ENCODE results near the gene PRKN. TPM values are rescaled to one million over a fixed set of nuclear protein-coding genes. Genes with fewer than 3 reads are reported as not detected.

Gene PRKN
- total RNA-seq, 4 donors from 2014 or later: 4.5 to 12.3 (median 9.0) TPM

GRCh38 chr6:162562041-162562440, 165.5 kb downstream of the PRKN start:
- Histone ChIP-seq H3K27me3 (no peaks in the 10 kb centered on the region), H3K27ac (no peak overlapping the region), H3K36me3 (no peaks in the 10 kb centered on the region), H3K9me3 (peaks cover 0 to 8% of the 10 kb centered on the region in 2 donors), H3K4me3 (no peak overlapping the region), H3K4me1 (no peaks in the 10 kb centered on the region)
- intact Hi-C loops (cut with DNase I; ENCODE audit: low total_unique reads): no loop called here
- in situ Hi-C loops (cut with MboI; ENCODE audit: low pct_ligation_motif_present in 1 of 4, low pct_unique_long_range_greater_than_20kb in 1 of 4, low sequenced_read_pairs in 3 of 4): no loop called here
- 100% methylated on average over 1 of the region's 3 CpGs; no CpG with 5 or more reads in 1 of the 2 donors for WGBS, 2 donors (ENCODE audit: low coverage in 1 of 2)
- TF ChIP-seq EP300 (IDR thresholded peaks at IDR 0.05; ENCODE audit: low read depth) (no peak), POLR2A (IDR thresholded peaks at IDR 0.05) (no peak), POLR2AphosphoS5 (IDR thresholded peaks at IDR 0.05) (no peak), CTCF (IDR thresholded peaks at IDR 0.05) (no peak)
- no peak for DNase-seq

- Histone ChIP-seq H3K9me3 (peaks cover 0 to 8% of the 10 kb centered on the region in 2 donors), H3K36me3 (no peaks in the 10 kb centered on the region), H3K4me3 (no peak overlapping the region), H3K27ac (no peak overlapping the region), H3K27me3 (no peaks in the 10 kb centered on the region), H3K4me1 (no peaks in the 10 kb centered on the region)
- TF ChIP-seq EP300 (IDR thresholded peaks at IDR 0.05; ENCODE audit: low read depth) (no peak), POLR2A (IDR thresholded peaks at IDR 0.05) (no peak), POLR2AphosphoS5 (IDR thresholded peaks at IDR 0.05) (no peak), CTCF (IDR thresholded peaks at IDR 0.05) (no peak)
- in situ Hi-C loops (cut with MboI; ENCODE audit: low pct_ligation_motif_present in 1 of 4, low pct_unique_long_range_greater_than_20kb in 1 of 4, low sequenced_read_pairs in 3 of 4) (no loop called here), intact Hi-C loops (cut with DNase I; ENCODE audit: low total_unique reads) (no loop called here)
- WGBS, 2 donors (ENCODE audit: low coverage in 1 of 2): 86 to 91% methylated on average over 8 of the region's 8 CpGs
- DNase-seq: no peak
Measured at GRCh38 chr6:162560891-162561290, 166.7 kb downstream of the PRKN start.

- Histone ChIP-seq H3K27ac (no peak overlapping the region), H3K4me1 (no peaks in the 10 kb centered on the region), H3K9me3 (no peaks in the 10 kb centered on the region), H3K27me3 (no peaks in the 10 kb centered on the region), H3K4me3 (no peak overlapping the region), H3K36me3 (no peaks in the 10 kb centered on the region)
- TF ChIP-seq EP300 (IDR thresholded peaks at IDR 0.05; ENCODE audit: low read depth): no peak
- no peak for TF ChIP-seq POLR2AphosphoS5 (IDR thresholded peaks at IDR 0.05)
- TF ChIP-seq CTCF (IDR thresholded peaks at IDR 0.05): no peak
- WGBS, 2 donors (ENCODE audit: low coverage in 1 of 2): 93 to 98% methylated on average over 9 of the region's 9 CpGs
- intact Hi-C loops (cut with DNase I; ENCODE audit: low total_unique reads) (no loop called here), in situ Hi-C loops (cut with MboI; ENCODE audit: low pct_ligation_motif_present in 1 of 4, low pct_unique_long_range_greater_than_20kb in 1 of 4, low sequenced_read_pairs in 3 of 4) (no loop called here)
- DNase-seq: no peak
Measured at GRCh38 chr6:162554531-162554930, 173.0 kb downstream of the PRKN start.

- no peak overlapping the region for H3K4me3 ChIP-seq
- no peaks in the 10 kb centered on the region for H3K4me1 ChIP-seq
- no peaks in the 10 kb centered on the region for H3K9me3 ChIP-seq
- in situ Hi-C loops (cut with MboI; ENCODE audit: low pct_ligation_motif_present in 1 of 4, low pct_unique_long_range_greater_than_20kb in 1 of 4, low sequenced_read_pairs in 3 of 4) (no loop called here), intact Hi-C loops (cut with DNase I; ENCODE audit: low total_unique reads) (no loop called here)
- H3K36me3 ChIP-seq: no peaks in the 10 kb centered on the region
- H3K27me3 ChIP-seq: no peaks in the 10 kb centered on the region
- WGBS, 2 donors (ENCODE audit: low coverage in 1 of 2): 69 to 81% methylated on average over 4 of the region's 4 CpGs
- TF ChIP-seq POLR2A (IDR thresholded peaks at IDR 0.05): no peak
- no peak for TF ChIP-seq POLR2AphosphoS5 (IDR thresholded peaks at IDR 0.05)
- TF ChIP-seq EP300 (IDR thresholded peaks at IDR 0.05; ENCODE audit: low read depth): no peak
- TF ChIP-seq CTCF (IDR thresholded peaks at IDR 0.05): no peak
- H3K27ac ChIP-seq: no peak overlapping the region
- DNase-seq: no peak
Measured at GRCh38 chr6:162546905-162547304, 180.7 kb downstream of the PRKN start.
